ELF-1 (cell line): ENCODE measurements around the gene SLC7A5.
"Not testable (repeated sequence)": the region's sequence is repeated elsewhere in the genome, so short reads cannot be mapped to it uniquely, and the experiment has no call there.

Experiments used
- DNase-seq: peaks from one replicate; pipeline ENCODE4 v3.0.0-alpha.2; 2016; ENCODE audit warnings: low read depth, low spot score

Gene SLC7A5

DNA sequence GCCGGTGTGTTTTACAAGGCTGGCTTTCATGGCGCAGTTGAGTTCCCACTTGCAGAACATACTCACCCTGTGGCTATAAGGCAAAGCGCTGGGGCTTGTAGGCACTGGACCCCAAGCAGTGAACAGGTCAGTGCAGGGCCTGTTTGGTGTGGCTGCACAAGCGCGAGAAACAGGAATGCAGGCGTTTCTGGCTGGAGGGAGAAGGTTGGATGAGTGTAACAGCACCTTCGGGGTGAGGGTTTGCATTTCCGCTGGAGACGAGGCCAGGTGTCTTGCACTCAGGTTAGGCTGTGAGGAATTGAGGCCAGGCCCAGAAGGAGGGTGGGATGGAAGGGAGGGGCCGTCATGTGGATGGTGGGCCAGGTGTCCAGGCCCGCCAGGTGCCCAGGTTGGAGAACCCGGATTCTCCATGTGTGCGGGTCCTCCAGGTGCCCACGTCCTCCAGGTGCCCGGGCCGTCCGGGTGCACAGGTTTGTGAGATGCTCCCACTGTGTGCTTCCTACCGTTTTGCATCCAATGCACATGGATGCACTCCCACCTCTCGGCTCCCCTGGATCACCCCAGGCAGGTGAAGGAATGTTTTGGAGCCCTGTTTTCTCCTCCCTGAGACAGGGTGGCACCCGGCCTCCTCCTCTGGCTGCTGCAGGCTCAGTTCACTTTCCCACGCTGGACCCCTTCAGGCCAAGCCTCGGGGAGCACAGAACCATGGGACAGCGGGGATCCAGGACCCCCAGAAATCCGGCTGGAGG is 46.0 kb downstream of the SLC7A5 start:
- DNase-seq, result peak; percentile 68

DNA sequence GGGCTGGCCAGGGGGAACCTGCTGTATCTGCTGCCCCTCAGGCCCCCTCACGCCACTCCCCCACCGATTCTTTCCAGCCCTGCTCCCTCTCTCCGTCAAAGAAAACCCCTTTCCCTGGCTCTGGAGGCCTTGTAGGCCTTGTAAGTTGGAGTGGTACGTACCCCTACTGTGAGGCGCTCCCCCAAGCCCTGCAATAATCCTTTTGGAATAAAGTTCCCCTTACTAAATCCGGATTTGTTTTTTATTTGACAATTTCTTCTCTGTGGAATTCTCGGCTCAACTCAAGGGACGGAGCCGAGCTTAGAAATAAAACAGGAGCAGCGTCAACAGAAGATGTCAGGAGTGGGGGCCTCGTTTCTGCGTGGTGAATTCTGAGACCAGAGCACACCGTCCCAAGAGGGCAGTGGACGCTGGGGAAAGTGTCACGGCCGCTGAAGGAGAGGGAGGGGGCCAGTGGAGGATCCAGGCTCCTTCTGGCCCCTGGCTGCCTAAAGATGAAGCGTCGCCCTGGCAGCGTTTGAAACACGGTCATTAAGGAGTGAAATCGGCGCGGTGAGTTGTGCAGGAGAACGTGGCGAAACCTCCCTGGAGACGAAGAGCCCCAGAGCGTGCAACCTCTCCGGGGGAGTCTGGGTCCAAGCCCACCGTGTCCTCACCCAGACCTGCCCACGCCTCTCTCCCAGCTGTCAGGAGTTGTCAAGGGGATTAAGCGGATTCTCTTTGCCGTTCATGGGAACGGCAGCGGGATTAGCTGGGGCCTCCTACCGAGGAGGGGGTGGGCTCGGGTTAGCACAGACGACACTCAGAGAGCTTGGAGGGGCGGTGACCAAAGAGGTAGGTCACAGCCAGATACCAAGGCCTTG is 47.0 kb downstream of the SLC7A5 start:
- DNase-seq, result peak; percentile 71

GRCh38 chr16:87821376-87822107 is 47.8 kb downstream of the SLC7A5 start:
- peak; percentile 43 for DNase-seq

DNA sequence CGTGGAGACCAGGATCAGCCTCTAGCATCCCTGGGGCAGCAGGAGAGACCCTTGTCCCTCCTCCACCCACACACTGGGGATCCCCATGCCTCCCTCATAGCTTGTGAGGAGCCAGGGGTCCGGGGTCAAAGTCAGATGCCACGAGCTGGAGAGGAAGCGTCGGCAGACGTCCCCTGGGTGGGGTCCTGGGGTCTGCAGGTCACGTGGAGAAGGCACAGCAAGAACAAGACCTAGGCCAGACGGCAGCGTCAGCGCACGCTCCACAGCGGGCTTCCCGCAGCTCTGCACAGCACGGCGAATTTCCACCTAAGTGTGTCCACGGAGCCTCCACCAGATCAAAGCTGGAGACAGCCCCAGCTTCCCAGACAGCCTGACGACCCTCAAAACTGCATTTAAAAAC is 49.3 kb downstream of the SLC7A5 start:
- DNase-seq, result no peak

- no peak for DNase-seq
Observed at GRCh38 chr16:87819282-87819681, 50.0 kb downstream of the SLC7A5 start.

DNA sequence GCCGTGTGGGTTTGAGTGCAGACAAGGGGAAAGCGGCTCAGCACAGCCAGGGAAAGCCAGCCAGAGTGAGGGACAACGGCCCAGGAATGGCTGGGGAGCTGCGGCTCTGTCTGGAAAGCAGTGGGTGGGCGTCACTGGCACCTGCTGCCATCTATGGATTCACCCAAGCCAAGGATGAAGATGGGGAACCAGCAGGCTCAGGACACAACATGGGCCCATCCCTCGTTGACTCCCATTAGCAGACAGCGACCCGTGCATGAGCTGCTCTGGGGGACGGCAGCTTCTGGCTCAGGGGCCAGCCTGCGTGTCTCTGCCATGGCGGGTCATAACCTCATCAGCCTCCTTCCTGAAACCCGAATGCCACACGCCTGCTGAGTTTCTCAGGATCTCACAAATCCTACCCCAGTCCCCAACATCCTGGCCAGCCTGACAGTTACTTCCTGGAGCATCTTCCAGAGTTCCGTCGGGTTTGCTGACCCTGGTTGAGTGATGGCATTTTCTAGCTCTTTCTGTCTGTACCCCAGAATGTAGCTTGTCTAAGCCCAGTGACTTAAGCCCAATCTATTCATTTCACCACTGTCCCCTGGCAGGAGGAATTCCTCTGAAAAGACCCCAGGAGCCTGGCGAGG is 50.7 kb downstream of the SLC7A5 start:
- no peak for DNase-seq

GRCh38 chr16:87817910-87818309 is 51.4 kb downstream of the SLC7A5 start:
- DNase-seq, result no peak

GRCh38 chr16:87817370-87817769 is 51.9 kb downstream of the SLC7A5 start:
- not testable (repeated sequence) for DNase-seq

DNA sequence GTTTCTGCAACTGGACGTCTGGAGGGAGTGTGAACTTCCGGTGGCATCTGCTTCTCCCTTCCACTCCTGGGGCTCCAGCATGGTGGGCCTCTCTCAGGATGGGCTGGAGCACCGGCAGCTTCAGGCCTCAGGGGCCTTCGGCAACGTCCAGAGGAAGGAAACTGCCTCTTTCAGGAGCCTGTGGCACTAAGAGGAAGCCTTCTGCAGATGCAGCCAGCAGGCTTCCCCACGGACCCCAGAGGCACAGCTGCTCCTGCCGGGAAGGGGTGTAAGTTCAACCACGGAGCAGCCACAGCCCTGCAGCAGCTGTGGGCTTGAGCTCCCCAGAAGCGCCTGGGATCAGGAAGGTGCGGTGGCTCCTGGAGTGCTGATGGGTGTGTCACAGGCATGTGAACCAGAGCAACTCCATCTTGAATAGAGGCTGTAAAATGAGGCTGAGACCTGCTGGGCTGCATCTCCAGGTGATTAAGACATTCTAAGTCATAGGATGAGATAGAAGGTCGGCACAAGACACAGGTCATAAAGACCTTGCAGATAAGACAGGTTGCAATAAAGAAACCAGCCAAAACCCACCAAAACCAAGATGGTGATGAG is 52.7 kb downstream of the SLC7A5 start:
- DNase-seq, result no peak

DNA sequence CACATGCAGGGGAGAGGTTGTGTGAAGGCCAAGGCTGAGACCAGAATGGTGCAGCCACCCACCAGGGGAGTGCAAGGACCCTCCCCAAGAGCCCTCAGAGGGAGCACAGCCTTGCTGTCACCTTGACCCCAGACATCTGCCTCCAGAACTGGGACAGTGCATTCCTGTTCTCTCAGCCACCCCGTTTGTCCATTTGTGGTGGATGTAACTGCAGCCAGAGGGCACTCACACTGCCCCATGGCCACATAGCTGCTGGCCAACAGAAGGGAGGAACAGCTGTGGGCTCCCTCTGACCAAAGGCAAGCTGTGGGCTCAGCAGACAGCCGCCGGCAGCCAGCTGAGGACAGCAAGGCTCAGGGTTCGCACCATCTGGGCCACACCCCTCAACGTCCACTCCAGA is 53.7 kb downstream of the SLC7A5 start:
- no peak for DNase-seq

DNA sequence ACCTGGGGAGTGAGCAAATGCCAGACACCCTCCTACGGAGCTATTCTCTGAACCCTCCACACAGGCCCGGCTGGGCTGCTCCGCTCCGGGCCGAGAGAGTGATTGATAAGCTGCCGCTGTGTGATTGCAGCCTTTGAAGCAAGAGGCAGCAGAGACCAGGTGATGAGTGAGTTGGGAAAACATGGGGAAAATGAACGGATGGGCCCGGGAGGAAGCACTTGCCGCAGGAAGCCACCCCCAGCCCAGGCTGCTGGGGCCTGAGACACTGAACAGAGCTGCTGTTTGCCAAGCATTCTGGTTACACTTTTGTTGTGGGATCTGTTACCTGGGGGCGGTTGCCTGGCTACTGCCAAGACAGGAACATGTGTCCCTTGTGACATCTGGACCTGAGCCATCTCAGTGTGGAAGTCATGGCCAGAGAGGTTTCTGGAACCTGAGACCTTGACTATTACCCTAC is 57.1 kb downstream of the SLC7A5 start:
- DNase-seq, result peak; percentile 92

DNA sequence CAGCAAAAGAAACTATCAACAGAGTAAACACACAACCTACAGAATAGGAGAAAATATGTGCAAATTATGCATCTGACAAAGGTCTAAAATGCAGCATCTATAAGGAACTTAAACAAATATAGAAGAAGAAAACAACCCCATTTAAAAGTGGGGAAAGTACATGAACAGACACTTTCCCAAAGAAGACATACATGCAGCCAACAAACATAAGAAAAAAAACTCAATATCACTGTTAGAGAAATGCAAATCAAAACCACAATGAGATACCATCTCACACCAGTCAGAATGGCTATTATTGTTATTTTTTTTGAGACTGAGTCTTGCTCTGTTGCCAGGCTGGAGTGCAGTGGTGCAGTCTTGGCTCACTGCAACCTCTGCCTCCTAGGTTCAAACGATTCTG is 57.9 kb downstream of the SLC7A5 start:
- DNase-seq, result not testable (repeated sequence)

DNA sequence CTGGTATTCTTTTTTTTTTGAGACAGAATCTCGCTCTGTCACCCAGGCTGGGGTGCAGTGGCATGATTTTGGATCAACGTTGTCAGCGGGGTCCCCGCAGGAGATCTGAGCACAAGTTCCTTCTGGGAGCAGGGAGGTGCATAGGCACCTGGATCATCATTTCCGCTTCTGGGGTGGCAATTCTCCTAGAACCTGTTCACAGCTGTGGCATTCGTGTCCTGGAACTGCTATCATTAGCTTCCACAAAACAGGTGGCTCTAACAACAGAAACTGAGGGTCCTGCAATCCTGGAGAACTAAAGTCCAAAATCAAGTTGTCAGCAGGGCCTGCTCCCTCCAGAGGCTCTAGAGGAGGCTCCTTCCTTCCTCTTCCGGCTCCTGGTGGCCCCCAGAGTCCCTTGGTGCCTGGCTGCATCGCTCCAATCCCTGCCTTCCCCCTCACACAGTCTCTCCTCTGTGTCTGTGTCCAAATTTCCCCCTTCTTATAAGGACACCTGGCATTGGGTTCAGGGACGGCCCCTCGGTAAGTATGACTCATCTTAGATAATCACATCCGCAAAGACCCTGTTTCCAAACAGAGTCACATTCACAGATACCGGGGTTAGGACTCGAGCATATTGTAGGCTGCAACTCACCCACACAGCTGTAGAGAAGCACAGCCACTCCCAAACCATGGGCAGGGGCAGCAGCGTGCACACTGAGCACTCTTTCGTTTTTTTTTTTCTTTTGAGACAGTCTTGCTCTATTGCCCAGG is 60.0 kb downstream of the SLC7A5 start:
- no peak for DNase-seq

- DNase-seq, result no peak
Observed at GRCh38 chr16:87808108-87808507, 61.2 kb downstream of the SLC7A5 start.

DNA sequence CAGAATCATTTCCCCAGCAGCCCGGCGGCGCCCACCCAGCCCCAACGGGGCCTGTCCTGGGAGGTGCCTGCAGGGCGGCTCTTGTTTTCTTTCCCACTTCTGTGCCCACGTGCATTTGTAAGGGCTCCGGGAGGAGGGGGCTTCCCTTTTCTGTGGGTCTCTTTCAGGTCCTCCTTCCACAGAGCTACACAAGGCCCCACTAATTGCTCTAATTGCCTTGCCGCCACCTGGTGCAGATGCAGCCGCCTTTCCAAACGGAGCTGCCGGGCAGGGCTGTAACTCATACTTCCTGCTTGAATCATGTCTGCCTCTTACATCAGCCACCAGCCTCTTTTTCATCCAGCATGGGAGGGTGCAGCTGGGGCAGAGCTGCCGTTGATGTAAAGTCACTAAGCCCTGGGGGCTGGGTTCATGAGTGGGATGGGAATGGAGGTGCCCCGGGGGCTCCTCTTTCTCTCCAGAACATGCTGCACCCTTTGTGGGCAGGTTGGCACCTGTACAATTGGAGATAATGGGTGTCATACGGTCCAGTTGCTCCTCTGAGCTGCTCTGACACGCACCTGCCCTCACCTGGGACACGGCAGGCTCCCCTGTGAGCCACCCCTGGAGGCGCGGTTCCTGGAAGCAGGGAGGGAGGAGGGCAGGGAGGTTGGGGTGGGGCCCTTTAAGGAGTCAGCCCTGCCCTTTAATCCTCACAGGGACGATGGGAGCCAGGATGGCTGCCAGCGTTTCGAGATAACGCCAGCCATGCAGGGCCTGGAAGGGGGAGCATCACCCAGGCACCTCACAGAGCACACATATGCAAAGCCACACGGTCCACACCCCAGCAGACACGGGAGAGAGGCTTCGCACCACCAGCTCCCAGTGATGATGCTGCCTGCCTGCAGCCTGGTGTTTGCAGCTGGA is 62.4 kb downstream of the SLC7A5 start:
- DNase-seq, result peak; percentile 71

DNA sequence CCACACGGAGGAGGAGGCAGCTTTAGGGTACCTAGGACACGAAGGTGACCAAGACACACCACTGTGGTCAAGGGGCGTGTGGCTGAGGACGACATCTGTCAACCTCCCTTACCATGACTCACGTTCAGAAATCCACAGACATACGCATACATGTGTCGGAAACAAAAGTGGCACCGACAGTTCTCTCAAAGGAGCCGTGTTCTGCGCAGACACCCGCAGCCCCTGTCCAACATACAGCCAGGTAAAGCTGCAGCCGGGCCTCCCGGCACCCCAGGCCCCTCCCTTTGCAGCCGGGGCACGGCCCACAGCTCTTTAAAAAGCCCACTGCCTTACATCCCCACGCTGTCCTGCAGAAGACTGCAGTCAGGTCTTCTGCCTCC is 63.1 kb downstream of the SLC7A5 start:
- no peak for DNase-seq

GRCh38 chr16:87803385-87803784 is 65.9 kb downstream of the SLC7A5 start:
- DNase-seq, result no peak

DNA sequence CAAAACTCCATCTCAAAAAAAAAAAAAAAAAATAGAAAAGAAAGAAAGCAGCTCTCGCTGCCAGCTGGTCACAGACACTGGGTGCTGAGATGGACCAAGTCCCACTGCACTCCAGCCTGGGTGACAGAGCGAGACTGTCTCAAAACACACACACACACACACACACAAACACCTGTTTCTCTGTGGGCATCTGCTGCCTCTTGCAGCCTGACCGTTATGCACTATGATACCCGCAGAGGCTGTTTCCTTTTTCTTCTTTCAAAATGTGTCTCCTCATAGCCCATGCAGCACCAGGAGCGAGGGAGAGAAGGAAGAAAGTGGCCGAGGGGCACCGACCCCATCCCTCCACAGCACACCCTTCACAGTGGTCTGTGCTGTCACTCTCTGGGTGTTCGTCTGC is 66.6 kb downstream of the SLC7A5 start:
- DNase-seq, result no peak

DNA sequence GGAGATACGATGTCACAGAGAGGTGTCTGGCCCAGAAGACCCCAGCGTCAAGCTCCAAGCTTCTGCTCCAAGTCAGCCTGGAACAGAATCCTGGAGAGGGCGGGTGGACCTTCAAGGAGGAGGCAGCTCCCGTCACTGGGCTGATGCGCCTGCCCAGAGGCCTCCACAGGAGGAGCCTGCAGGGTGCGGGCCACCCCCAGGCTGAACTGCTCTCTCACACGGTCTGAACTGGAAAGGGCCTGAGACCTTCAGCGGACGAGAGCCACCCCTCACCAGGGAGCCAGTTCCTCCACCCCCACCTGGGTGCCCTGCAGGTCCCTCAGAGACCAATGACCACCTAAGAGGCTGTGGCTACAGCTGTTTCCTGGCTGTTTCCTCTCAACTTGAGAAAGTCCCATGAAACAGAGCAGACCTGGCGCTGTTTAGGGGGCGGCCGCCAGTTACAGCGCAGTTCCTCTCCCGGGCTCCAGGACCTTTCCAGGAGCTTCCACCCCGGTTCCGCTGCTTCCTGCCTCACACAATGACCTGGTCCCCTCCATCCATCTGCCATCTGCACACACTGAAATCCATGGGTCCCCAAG is 67.5 kb downstream of the SLC7A5 start:
- DNase-seq, result no peak
